DMS53 (cell line): ENCODE measurements around the gene RYR2.
"Not testable (repeated sequence)": the region's sequence is repeated elsewhere in the genome, so short reads cannot be mapped to it uniquely, and the experiment has no call there.

Experiments
- DNase-seq: peaks from one replicate; lab custom pipeline; 2025; lab: John Stamatoyannopoulos, UW

Gene RYR2

GRCh38 chr1:237084341-237085077, 42.5 kb downstream of the RYR2 start:
- DNase-seq: no peak

GRCh38 chr1:237091691-237092090, 49.7 kb downstream of the RYR2 start:
- no peak for DNase-seq

- no peak for DNase-seq
Observed at GRCh38 chr1:237093691-237094090, 51.7 kb downstream of the RYR2 start.

- peak; percentile 86 for DNase-seq
Observed at GRCh38 chr1:237098541-237098940, 56.6 kb downstream of the RYR2 start.

- no peak for DNase-seq
Observed at GRCh38 chr1:237103021-237103420, 61.0 kb downstream of the RYR2 start.

GRCh38 chr1:237104096-237104495, 62.1 kb downstream of the RYR2 start:
- no peak for DNase-seq

GRCh38 chr1:237105826-237106225, 63.8 kb downstream of the RYR2 start:
- no peak for DNase-seq

- no peak for DNase-seq
Observed at GRCh38 chr1:237108297-237109040, 66.5 kb downstream of the RYR2 start.

- DNase-seq: no peak
Observed at GRCh38 chr1:237111807-237112206, 69.8 kb downstream of the RYR2 start.

- DNase-seq: no peak
Observed at GRCh38 chr1:237112663-237113062, 70.7 kb downstream of the RYR2 start.

GRCh38 chr1:237115035-237115434, 73.1 kb downstream of the RYR2 start:
- DNase-seq: no peak

- DNase-seq: no peak
Observed at GRCh38 chr1:237119091-237119490, 77.1 kb downstream of the RYR2 start.

GRCh38 chr1:237120683-237121082, 78.7 kb downstream of the RYR2 start:
- DNase-seq: no peak

GRCh38 chr1:237124856-237125462, 83.0 kb downstream of the RYR2 start:
- DNase-seq: peak; percentile 74

- no peak for DNase-seq
Observed at GRCh38 chr1:237126180-237126579, 84.2 kb downstream of the RYR2 start.

GRCh38 chr1:237127301-237127700, 85.3 kb downstream of the RYR2 start:
- not testable (repeated sequence) for DNase-seq

- no peak for DNase-seq
Observed at GRCh38 chr1:237133921-237134320, 91.9 kb downstream of the RYR2 start.

- no peak for DNase-seq
Observed at GRCh38 chr1:237134929-237135328, 92.9 kb downstream of the RYR2 start.

- no peak for DNase-seq
Observed at GRCh38 chr1:237138551-237138950, 96.6 kb downstream of the RYR2 start.

GRCh38 chr1:237139732-237140131, 97.7 kb downstream of the RYR2 start:
- DNase-seq: no peak

GRCh38 chr1:237140986-237141385, 99.0 kb downstream of the RYR2 start:
- DNase-seq: no peak

- DNase-seq: no peak
Observed at GRCh38 chr1:237141502-237141901, 99.5 kb downstream of the RYR2 start.
